ENCODE measurements around the gene SVEP1. TPM values are rescaled to one million over a fixed set of nuclear protein-coding genes. Genes with fewer than 3 reads are reported as not detected.

The SVEP1 gene
- polyA plus RNA-seq, 1 of the 3 experiments (the other 2 are of a cell fraction) = 0.10 TPM

DNA sequence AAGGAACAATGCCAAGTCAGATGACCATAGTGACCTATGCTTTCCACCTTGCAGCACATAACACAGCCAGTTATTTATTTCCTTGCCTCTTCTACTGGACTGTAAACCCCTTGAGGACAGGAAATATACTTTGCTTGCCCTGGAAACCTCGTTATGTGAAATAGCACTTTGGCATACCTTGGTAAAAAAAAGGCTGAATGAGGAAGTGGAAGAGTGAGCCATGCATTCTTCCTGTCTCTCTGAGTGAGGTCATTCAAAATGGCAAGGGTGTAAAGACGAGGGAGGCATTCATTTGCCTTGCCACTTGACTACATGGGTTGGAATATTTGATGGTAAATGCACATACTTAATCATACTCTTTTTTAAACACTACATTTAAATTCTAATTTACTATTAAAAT is 42.8 kb upstream of the SVEP1 start:
- Histone ChIP-seq H3K9me3 (no peaks in the 10 kb centered on the region), H4K20me1 (ENCODE audit: insufficient read depth) (no peaks in the 10 kb centered on the region), H3F3A (replicated peaks; ENCODE audit: insufficient read depth) (no peaks in the 10 kb centered on the region), H3K27me3 (ENCODE audit: insufficient read depth) (no peaks in the 10 kb centered on the region), H2AFZ (ENCODE audit: low read depth) (no peak overlapping the region), H3K4me2 (no peak overlapping the region), H3K4me3 (ENCODE audit: low read depth in 2 of 2, low read length in 1 of 2) (no peak overlapping the region), H3K9ac (no peak overlapping the region), H3K27ac (ENCODE audit: low read depth in 2 of 2, low read length in 1 of 2) (no peak overlapping the region), H3K4me1 (ENCODE audit: control insufficient read depth in 1 of 2, insufficient read depth in 2 of 2, low read depth in 1 of 2, low read length in 1 of 2) (peaks cover 0 to 7% of the 10 kb centered on the region in 2 experiments; a peak in 1 of 4 replicates), H3K79me2 (ENCODE audit: insufficient read depth) (no peaks in the 10 kb centered on the region), H3K36me3 (replicated peaks in 1 of 2; ENCODE audit: control insufficient read depth in 1 of 2, insufficient read depth in 2 of 2, low read length in 1 of 2) (no peaks in the 10 kb centered on the region), H3K9me2 (no peaks in the 10 kb centered on the region)
- TF ChIP-seq SIN3A (IDR thresholded peaks at IDR 0.05; ENCODE audit: borderline replicate concordance, low read depth, low read length) (no peak), JUND (IDR thresholded peaks at IDR 0.05) (no peak), RFX5 (IDR thresholded peaks at IDR 0.05; ENCODE audit: low read length) (no peak), FOSL2 (IDR thresholded peaks at IDR 0.05; ENCODE audit: borderline replicate concordance, low read depth) (no peak), FOXM1 (IDR thresholded peaks at IDR 0.05; ENCODE audit: low read depth) (no peak), NFIC (IDR thresholded peaks at IDR 0.05; ENCODE audit: borderline replicate concordance) (no peak), GATA2 (CRISPR knock-in tag; IDR thresholded peaks at IDR 0.05) (no peak), EP300 (IDR thresholded peaks at IDR 0.05; ENCODE audit: borderline replicate concordance in 1 of 2, low read depth in 1 of 2, low read length in 1 of 2) (no peak), RAD21 (IDR thresholded peaks at IDR 0.05; ENCODE audit: low read length) (no peak), CHD2 (IDR thresholded peaks at IDR 0.05; ENCODE audit: low read length, partially characterized antibody) (no peak)
- TF ChIP-seq, protein P1, sequence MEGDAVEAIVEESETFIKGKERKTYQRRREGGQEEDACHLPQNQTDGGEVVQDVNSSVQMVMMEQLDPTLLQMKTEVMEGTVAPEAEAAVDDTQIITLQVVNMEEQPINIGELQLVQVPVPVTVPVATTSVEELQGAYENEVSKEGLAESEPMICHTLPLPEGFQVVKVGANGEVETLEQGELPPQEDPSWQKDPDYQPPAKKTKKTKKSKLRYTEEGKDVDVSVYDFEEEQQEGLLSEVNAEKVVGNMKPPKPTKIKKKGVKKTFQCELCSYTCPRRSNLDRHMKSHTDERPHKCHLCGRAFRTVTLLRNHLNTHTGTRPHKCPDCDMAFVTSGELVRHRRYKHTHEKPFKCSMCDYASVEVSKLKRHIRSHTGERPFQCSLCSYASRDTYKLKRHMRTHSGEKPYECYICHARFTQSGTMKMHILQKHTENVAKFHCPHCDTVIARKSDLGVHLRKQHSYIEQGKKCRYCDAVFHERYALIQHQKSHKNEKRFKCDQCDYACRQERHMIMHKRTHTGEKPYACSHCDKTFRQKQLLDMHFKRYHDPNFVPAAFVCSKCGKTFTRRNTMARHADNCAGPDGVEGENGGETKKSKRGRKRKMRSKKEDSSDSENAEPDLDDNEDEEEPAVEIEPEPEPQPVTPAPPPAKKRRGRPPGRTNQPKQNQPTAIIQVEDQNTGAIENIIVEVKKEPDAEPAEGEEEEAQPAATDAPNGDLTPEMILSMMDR (IDR thresholded peaks at IDR 0.05) = no peak
- TF ChIP-seq, protein P2, sequence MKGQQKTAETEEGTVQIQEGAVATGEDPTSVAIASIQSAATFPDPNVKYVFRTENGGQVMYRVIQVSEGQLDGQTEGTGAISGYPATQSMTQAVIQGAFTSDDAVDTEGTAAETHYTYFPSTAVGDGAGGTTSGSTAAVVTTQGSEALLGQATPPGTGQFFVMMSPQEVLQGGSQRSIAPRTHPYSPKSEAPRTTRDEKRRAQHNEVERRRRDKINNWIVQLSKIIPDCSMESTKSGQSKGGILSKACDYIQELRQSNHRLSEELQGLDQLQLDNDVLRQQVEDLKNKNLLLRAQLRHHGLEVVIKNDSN (IDR thresholded peaks at IDR 0.05; ENCODE audit: borderline replicate concordance, low read depth) = no peak
- TF ChIP-seq, protein P3, sequence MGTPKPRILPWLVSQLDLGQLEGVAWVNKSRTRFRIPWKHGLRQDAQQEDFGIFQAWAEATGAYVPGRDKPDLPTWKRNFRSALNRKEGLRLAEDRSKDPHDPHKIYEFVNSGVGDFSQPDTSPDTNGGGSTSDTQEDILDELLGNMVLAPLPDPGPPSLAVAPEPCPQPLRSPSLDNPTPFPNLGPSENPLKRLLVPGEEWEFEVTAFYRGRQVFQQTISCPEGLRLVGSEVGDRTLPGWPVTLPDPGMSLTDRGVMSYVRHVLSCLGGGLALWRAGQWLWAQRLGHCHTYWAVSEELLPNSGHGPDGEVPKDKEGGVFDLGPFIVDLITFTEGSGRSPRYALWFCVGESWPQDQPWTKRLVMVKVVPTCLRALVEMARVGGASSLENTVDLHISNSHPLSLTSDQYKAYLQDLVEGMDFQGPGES (IDR thresholded peaks at IDR 0.05; ENCODE audit: low read depth, low read length) = no peak
- no peak for DNase-seq
- ChIA-PET POLR2A (no interaction called here), CTCF (interaction anchor here (1.0 to 2.3 kb wide), 10 partner anchors 13 to 688 kb away, joined by 3 to 42 read pairs (median 4); no protein-coding TSS in a partner anchor)
- 61% methylated on average over 2 of the region's 2 CpGs for WGBS (ENCODE audit: low lambda C conversion rate)

DNA sequence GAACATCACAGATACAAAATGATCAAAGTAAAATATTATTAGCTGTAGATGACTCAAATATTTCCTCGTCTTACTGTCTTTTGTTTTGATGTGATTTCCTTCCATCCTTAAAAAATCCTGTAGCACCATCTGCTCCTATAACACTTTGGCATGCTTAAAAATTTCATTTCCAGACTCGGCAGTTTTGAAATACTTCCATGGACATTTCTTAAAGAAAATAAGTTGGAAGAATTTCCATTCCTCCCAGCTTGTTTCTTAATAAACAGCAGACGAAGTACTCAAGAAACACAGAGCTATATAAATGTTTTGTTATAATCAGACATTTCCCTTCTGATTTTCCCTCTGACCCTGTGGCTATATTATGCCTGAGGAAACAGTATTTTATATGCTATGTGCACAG is 41.2 kb upstream of the SVEP1 start:
- no peak overlapping the region for H2AFZ ChIP-seq (ENCODE audit: low read depth)
- H3K9me3 ChIP-seq = no peaks in the 10 kb centered on the region
- no peaks in the 10 kb centered on the region for H3K27me3 ChIP-seq (ENCODE audit: insufficient read depth)
- no peaks in the 10 kb centered on the region for H3K4me1 ChIP-seq (ENCODE audit: control insufficient read depth in 1 of 2, insufficient read depth in 2 of 2, low read depth in 1 of 2, low read length in 1 of 2)
- H3K36me3 ChIP-seq (replicated peaks in 1 of 2; ENCODE audit: control insufficient read depth in 1 of 2, insufficient read depth in 2 of 2, low read length in 1 of 2) = no peaks in the 10 kb centered on the region
- DNase-seq = no peak
- H3K9me2 ChIP-seq = no peaks in the 10 kb centered on the region
- no peaks in the 10 kb centered on the region for H3F3A ChIP-seq (replicated peaks; ENCODE audit: insufficient read depth)
- whole genome bisulfite sequencing (ENCODE audit: low lambda C conversion rate) = 52% methylated on average over 3 of the region's 3 CpGs
- H3K27ac ChIP-seq (ENCODE audit: low read depth in 2 of 2, low read length in 1 of 2) = no peak overlapping the region
- H3K4me2 ChIP-seq = no peak overlapping the region
- POLR2A ChIA-PET = no interaction called here
- H4K20me1 ChIP-seq (ENCODE audit: insufficient read depth) = no peaks in the 10 kb centered on the region
- TF ChIP-seq, protein P3 (IDR thresholded peaks at IDR 0.05; ENCODE audit: low read depth, low read length) = no peak
- TF ChIP-seq YY1 (IDR thresholded peaks at IDR 0.05; ENCODE audit: low read depth) = no peak
- H3K9ac ChIP-seq = no peak overlapping the region
- H3K79me2 ChIP-seq (ENCODE audit: insufficient read depth) = no peaks in the 10 kb centered on the region
- CTCF ChIA-PET = interaction anchor here (2.1 kb wide), 1 partner anchor 437 kb away, joined by 12 read pairs; no protein-coding TSS in a partner anchor
- H3K4me3 ChIP-seq (ENCODE audit: low read depth in 2 of 2, low read length in 1 of 2) = no peak overlapping the region

Data from SK-N-SH (cell line).